Activated CD4-positive, alpha-beta T cell treated with anti-CD3 and anti-CD28 coated beads for 1 hour (primary cell): Measurements from ENCODE around the gene VWA5B1.
"Not testable (repeated sequence)": the region's sequence is repeated elsewhere in the genome, so short reads cannot be mapped to it uniquely, and the experiment has no call there.

Experiments used
- DNase-seq: peaks from one replicate; pipeline ENCODE4 v3.0.0-alpha.2; 2020

VWA5B1 gene

GRCh38 chr1:20290624-20291597 lies at the start of gene VWA5B1:
Gene VWA5B1 (plus strand): TSS chr1:20290875. CDS start chr1:20310602, 19,727 bp downstream.
- DNase-seq, result no peak

GRCh38 chr1:20242890-20243479 lies 47.7 kb upstream of the VWA5B1 start:
- DNase-seq, result no peak

- DNase-seq, result peak; percentile 17
These were observed 41.6 kb upstream of the VWA5B1 start for GRCh38 chr1:20248971-20249612.

- no peak for DNase-seq
These were observed 40.2 kb upstream of the VWA5B1 start for GRCh38 chr1:20250340-20250989.

GRCh38 chr1:20252587-20252986 lies 38.1 kb upstream of the VWA5B1 start:
- no peak for DNase-seq

GRCh38 chr1:20255666-20256065 lies 35.0 kb upstream of the VWA5B1 start:
- DNase-seq, result no peak

- DNase-seq, result no peak
These were observed 31.0 kb upstream of the VWA5B1 start for GRCh38 chr1:20259646-20260045.

GRCh38 chr1:20261095-20261494 lies 29.6 kb upstream of the VWA5B1 start:
- DNase-seq, result no peak

- no peak for DNase-seq
These were observed 27.7 kb upstream of the VWA5B1 start for GRCh38 chr1:20262810-20263534.

GRCh38 chr1:20265250-20265649 lies 25.4 kb upstream of the VWA5B1 start:
- DNase-seq, result no peak

GRCh38 chr1:20266141-20266540 lies 24.5 kb upstream of the VWA5B1 start:
- no peak for DNase-seq

GRCh38 chr1:20266642-20267041 lies 24.0 kb upstream of the VWA5B1 start:
- DNase-seq, result no peak

GRCh38 chr1:20271498-20272400 lies 18.9 kb upstream of the VWA5B1 start:
- DNase-seq, result no peak

GRCh38 chr1:20273716-20274115 lies 17.0 kb upstream of the VWA5B1 start:
- DNase-seq, result not testable (repeated sequence)

GRCh38 chr1:20275319-20275925 lies 15.3 kb upstream of the VWA5B1 start:
- DNase-seq, result no peak

GRCh38 chr1:20276485-20277159 lies 14.1 kb upstream of the VWA5B1 start:
- DNase-seq, result no peak

GRCh38 chr1:20278692-20279130 lies 12.0 kb upstream of the VWA5B1 start:
- no peak for DNase-seq

- DNase-seq, result no peak
These were observed 11.2 kb upstream of the VWA5B1 start for GRCh38 chr1:20279509-20279908.

- DNase-seq, result no peak
These were observed 10.3 kb upstream of the VWA5B1 start for GRCh38 chr1:20280341-20280740.

- DNase-seq, result no peak
These were observed 9.8 kb upstream of the VWA5B1 start for GRCh38 chr1:20280906-20281305.
